ENCODE results near the gene HMCN2.

- TF ChIP-seq SIN3A (IDR thresholded peaks at IDR 0.05; ENCODE audit: borderline replicate concordance, low read depth, low read length) (no peak), CTCF (IDR thresholded peaks at IDR 0.05) (no peak), SMC3 (IDR thresholded peaks at IDR 0.05; ENCODE audit: low read depth, low read length) (no peak), GABPA (IDR thresholded peaks at IDR 0.05; ENCODE audit: low read depth) (no peak), JUND (IDR thresholded peaks at IDR 0.05) (no peak), PBX3 (IDR thresholded peaks at IDR 0.05) (no peak), EP300 (IDR thresholded peaks at IDR 0.05; ENCODE audit: borderline replicate concordance in 1 of 2, low read depth in 1 of 2, low read length in 1 of 2) (no peak)
Observed at GRCh38 chr9:130323051-130323745, 57.6 kb downstream of the HMCN2 start.
